Rectal smooth muscle tissue (tissue), 1 donor: ENCODE results near the gene SUMF1.

ENCODE experiments used
- H3K27ac ChIP-seq: one replicate; pipeline ENCODE4 v1.7.0; 2013; ENCODE audit warnings: low read depth, low read length, inconsistent platforms
- H3K27me3 ChIP-seq: one replicate; pipeline ENCODE4 v1.7.0; 2013; ENCODE audit warnings: low read length; ENCODE audit not compliant: control insufficient read depth, insufficient read depth
- H3K36me3 ChIP-seq: one replicate; pipeline ENCODE4 v1.7.0; 2013; ENCODE audit warnings: low read length; ENCODE audit not compliant: control insufficient read depth, insufficient read depth
- H3K4me1 ChIP-seq: one replicate; pipeline ENCODE4 v1.7.0; 2013; ENCODE audit warnings: low read length; ENCODE audit not compliant: control insufficient read depth, insufficient read depth
- H3K4me3 ChIP-seq: one replicate; pipeline ENCODE4 v1.7.0; 2013; ENCODE audit warnings: low read length
- H3K9ac ChIP-seq: one replicate; pipeline ENCODE4 v1.7.0; 2013; ENCODE audit warnings: low read length

Gene SUMF1

GRCh38 chr3:4351164-4351855 is 115.8 kb downstream of the SUMF1 start:
- peaks cover 5% of the 10 kb centered on the region for H3K4me1 ChIP-seq
- no peaks in the 10 kb centered on the region for H3K36me3 ChIP-seq
- H3K4me3 ChIP-seq: peak overlapping the region; percentile 37
- H3K9ac ChIP-seq: no peak overlapping the region
- H3K27me3 ChIP-seq: no peaks in the 10 kb centered on the region
- no peak overlapping the region for H3K27ac ChIP-seq

- peaks cover 5% of the 10 kb centered on the region for H3K4me1 ChIP-seq
- H3K27ac ChIP-seq: no peak overlapping the region
- H3K9ac ChIP-seq: no peak overlapping the region
- H3K36me3 ChIP-seq: no peaks in the 10 kb centered on the region
- H3K4me3 ChIP-seq: no peak overlapping the region
- H3K27me3 ChIP-seq: no peaks in the 10 kb centered on the region
These were observed 116.3 kb downstream of the SUMF1 start for GRCh38 chr3:4350789-4351163.

- Histone ChIP-seq H3K4me1 (no peaks in the 10 kb centered on the region), H3K36me3 (no peaks in the 10 kb centered on the region), H3K4me3 (no peak overlapping the region), H3K9ac (no peak overlapping the region), H3K27ac (no peak overlapping the region), H3K27me3 (no peaks in the 10 kb centered on the region)
These were observed 123.8 kb downstream of the SUMF1 start for GRCh38 chr3:4343258-4343657.

- Histone ChIP-seq H3K9ac (no peak overlapping the region), H3K4me1 (no peaks in the 10 kb centered on the region), H3K36me3 (no peaks in the 10 kb centered on the region), H3K4me3 (no peak overlapping the region), H3K27ac (no peak overlapping the region), H3K27me3 (no peaks in the 10 kb centered on the region)
These were observed 125.8 kb downstream of the SUMF1 start for GRCh38 chr3:4341336-4341675.

DNA sequence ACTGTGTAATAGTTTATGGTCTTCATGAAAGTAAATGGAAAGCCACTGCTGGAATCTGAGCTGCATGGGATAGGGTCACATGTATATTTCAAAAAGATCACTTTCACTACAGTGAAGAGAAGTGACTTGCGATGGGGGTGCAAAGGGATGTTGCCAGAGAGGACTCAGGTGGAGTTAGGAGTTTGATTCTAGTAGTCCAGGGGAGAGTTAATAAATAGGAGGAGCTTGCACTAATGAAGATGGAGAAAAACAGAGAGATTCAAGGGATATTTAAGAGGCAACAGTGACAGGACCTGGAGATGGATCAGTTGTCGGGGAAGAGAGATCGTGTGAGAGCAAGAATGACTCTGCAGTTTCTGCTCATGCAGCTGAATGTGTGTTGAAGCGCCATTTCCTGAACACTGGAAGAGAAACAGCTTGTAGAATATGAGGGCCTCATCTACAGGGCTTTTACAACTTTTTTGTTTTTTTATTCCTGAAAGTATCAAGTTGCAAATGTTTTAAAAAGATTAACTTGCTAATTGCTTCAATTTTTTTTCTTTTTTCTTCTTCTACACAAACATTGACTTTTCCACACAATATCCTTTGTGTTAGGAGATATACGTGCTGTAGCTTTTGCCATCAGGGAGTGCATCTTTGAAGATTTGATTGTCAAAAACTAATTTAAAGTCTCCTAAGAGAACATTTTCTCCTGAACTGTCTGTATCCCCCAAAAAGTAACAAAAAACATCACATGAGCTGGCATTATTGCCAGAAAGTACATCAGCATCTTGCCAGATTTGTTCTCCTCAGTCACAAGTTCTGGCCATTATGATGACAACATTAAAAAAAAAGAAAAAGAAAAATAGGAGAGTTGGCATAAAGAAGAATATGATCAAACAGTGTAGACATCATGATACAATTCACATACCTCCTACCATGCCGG is 126.4 kb downstream of the SUMF1 start:
- no peaks in the 10 kb centered on the region for H3K36me3 ChIP-seq
- H3K27ac ChIP-seq: no peak overlapping the region
- H3K4me3 ChIP-seq: no peak overlapping the region
- H3K4me1 ChIP-seq: no peaks in the 10 kb centered on the region
- H3K27me3 ChIP-seq: no peaks in the 10 kb centered on the region
- no peak overlapping the region for H3K9ac ChIP-seq

GRCh38 chr3:4340077-4340410 is 127.0 kb downstream of the SUMF1 start:
- Histone ChIP-seq H3K4me3 (no peak overlapping the region), H3K27me3 (no peaks in the 10 kb centered on the region), H3K4me1 (no peaks in the 10 kb centered on the region), H3K9ac (no peak overlapping the region), H3K27ac (no peak overlapping the region), H3K36me3 (no peaks in the 10 kb centered on the region)

DNA sequence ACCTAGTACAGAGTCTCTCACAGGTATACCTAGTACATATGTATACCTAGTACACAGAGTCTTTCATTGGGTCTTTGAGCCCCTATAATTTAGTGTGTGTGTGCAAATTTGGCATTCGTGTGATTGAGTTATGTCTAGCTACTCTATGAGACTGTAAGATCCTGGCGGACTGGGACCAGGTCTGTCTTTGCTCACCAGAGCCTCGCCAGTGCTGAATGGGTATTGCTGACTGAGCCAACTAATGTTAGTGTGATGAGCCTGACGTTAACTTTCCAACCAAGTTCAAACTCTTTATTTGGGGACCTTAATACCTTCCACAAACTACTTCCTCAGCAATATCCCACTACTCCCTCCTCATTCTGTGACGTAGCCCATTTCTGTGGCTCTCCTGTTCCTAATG is 128.3 kb downstream of the SUMF1 start:
- no peaks in the 10 kb centered on the region for H3K36me3 ChIP-seq
- no peaks in the 10 kb centered on the region for H3K27me3 ChIP-seq
- H3K4me1 ChIP-seq: no peaks in the 10 kb centered on the region
- no peak overlapping the region for H3K4me3 ChIP-seq
- H3K27ac ChIP-seq: no peak overlapping the region
- H3K9ac ChIP-seq: no peak overlapping the region

DNA sequence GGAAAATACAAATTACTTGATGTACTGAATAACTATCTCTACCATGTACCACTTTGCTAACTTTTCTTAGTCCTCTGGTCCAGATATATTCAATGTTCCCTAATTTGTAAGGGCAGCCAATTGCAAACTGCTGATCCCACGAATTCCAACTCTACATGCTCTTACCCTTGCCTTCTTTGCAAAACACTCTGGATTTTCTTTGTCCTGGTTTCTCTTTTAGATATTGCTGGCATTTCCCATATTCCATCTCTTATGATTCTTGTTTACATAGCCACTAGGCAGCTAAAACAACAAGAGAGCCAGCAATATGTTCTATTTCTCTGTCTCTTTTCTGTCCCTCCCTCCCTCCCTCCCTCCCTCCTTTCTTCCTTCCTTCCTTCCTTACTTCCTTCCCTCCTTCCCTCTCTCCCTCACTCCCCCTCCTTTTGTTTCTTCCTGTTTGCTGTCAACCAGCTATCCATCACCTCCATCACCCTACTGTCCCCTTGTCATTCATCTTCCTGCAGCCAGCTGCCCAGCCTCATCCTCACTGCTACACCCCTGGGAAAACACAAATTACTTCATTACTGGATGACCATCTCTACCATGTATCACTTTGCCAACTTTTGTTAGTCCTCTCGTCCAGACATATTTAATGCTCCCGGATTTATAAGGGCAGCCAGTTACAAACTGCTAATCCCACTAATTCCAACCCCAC is 130.1 kb downstream of the SUMF1 start:
- Histone ChIP-seq H3K4me1 (no peaks in the 10 kb centered on the region), H3K27ac (no peak overlapping the region), H3K36me3 (no peaks in the 10 kb centered on the region), H3K27me3 (no peaks in the 10 kb centered on the region), H3K4me3 (no peak overlapping the region), H3K9ac (no peak overlapping the region)

- no peaks in the 10 kb centered on the region for H3K27me3 ChIP-seq
- H3K4me3 ChIP-seq: no peak overlapping the region
- no peak overlapping the region for H3K27ac ChIP-seq
- no peaks in the 10 kb centered on the region for H3K4me1 ChIP-seq
- no peaks in the 10 kb centered on the region for H3K36me3 ChIP-seq
- H3K9ac ChIP-seq: no peak overlapping the region
These were observed 131.1 kb downstream of the SUMF1 start for GRCh38 chr3:4335840-4336562.

DNA sequence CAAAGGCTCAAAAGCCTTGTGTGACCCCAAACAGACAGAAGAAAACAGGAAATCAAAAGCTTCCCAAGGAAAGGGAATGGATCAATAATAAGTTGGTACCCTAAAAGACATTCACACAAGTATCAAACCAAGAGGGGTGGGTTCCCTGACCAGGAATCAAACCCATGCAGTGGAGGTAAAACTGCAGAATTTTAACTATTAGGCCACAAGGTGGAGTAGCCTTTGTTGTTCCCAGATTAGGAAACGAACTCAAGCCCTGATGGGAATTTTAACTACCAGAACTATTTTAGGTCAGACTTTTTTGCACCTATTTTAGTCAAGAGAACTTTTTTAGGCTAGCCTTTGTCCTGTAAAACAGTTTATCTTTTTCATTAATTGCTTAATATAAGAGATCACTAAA is 132.5 kb downstream of the SUMF1 start:
- H3K4me3 ChIP-seq: no peak overlapping the region
- no peaks in the 10 kb centered on the region for H3K4me1 ChIP-seq
- no peak overlapping the region for H3K9ac ChIP-seq
- H3K27ac ChIP-seq: no peak overlapping the region
- H3K36me3 ChIP-seq: no peaks in the 10 kb centered on the region
- H3K27me3 ChIP-seq: no peaks in the 10 kb centered on the region

- Histone ChIP-seq H3K4me1 (no peaks in the 10 kb centered on the region), H3K4me3 (no peak overlapping the region), H3K27me3 (no peaks in the 10 kb centered on the region), H3K27ac (no peak overlapping the region), H3K9ac (no peak overlapping the region), H3K36me3 (no peaks in the 10 kb centered on the region)
These were observed 134.1 kb downstream of the SUMF1 start for GRCh38 chr3:4332991-4333390.

DNA sequence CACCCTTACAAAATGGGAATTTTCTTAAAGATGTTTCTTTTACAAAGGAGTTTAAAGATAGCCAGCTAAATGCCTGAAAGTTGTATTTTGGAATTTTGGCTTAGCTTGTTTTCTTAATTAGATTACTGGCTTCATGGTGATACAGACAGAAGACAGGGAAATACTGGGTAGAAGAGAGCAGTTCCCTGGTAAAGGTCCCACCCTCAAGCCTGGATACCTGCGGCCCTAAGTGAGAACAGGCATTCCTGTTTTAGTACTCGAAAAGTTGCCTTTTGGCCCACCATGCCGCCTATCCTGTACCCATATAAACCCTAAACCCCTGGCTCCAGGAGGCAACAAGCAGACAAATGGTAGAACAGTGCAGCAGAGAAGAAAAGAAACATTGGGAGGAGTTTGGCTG is 134.5 kb downstream of the SUMF1 start:
- no peaks in the 10 kb centered on the region for H3K27me3 ChIP-seq
- no peak overlapping the region for H3K27ac ChIP-seq
- no peak overlapping the region for H3K4me3 ChIP-seq
- H3K36me3 ChIP-seq: no peaks in the 10 kb centered on the region
- no peaks in the 10 kb centered on the region for H3K4me1 ChIP-seq
- no peak overlapping the region for H3K9ac ChIP-seq
